ENCODE results near the gene AOC2. TPM values are rescaled to one million over a fixed set of nuclear protein-coding genes. Genes with fewer than 3 reads are reported as not detected.

AOC2 gene
- total RNA-seq, 1 experiment from 2014 or later: 7.1 TPM

DNA sequence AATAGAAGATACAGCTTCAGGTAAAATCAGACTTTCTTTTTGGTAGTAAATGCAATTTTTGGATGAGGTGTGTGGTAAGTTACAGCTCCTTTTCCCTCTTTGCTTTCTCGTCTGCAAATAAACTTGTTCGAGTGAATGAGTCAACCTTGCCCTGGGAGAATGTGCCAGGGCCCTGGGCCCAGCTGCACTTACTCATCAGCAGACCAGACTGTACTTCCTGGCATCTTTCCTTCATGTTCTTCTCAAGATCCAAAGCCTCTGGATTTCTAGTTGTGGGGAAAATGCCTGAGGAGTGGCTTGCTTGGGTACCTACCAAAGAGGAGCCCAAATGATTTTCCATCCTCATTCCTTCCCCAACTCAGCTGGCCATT is 50.8 kb downstream of the AOC2 start:
- no peak overlapping the region for H2AFZ ChIP-seq (ENCODE audit: low read length)

More for the DNA sequence above, 50.8 kb downstream of the AOC2 start:
- Histone ChIP-seq H3K79me2 (ENCODE audit: insufficient read depth, low read length) (no peaks in the 10 kb centered on the region), H3K27me3 (ENCODE audit: insufficient read depth, low read length) (no peaks in the 10 kb centered on the region), H3K14ac (ENCODE audit: insufficient read depth, low read length) (no peak overlapping the region), H4K91ac (ENCODE audit: insufficient read length, low read depth, low read length) (no peak overlapping the region), H3K4ac (ENCODE audit: low read depth, low read length) (no peak overlapping the region), H3T11ph (ENCODE audit: low read length) (no peak overlapping the region), H2BK120ac (ENCODE audit: low read depth, low read length, poor library complexity, severe bottlenecking) (no peak overlapping the region), H2BK5ac (ENCODE audit: insufficient read length, low read length) (no peak overlapping the region), H3K23ac (ENCODE audit: insufficient read length, low read depth, low read length) (no peak overlapping the region), H2AK5ac (ENCODE audit: insufficient read length, low read length) (no peak overlapping the region), H3K4me1 (ENCODE audit: insufficient read depth, low read length) (no peaks in the 10 kb centered on the region; the same call in 1 of the 2 replicates), H3K23me2 (ENCODE audit: insufficient read length, low read depth, low read length, poor library complexity, severe bottlenecking) (no peaks in the 10 kb centered on the region), H3K9ac (ENCODE audit: extremely low read depth, insufficient read length, low read length) (no peak overlapping the region), H2BK15ac (ENCODE audit: low read depth, low read length) (no peak overlapping the region), H3K27ac (ENCODE audit: insufficient read length, low read depth, low read length) (no peak overlapping the region), H3K79me1 (ENCODE audit: insufficient read depth, low read depth, low read length, poor library complexity, severe bottlenecking) (no peaks in the 10 kb centered on the region), H3K18ac (ENCODE audit: insufficient read length, low read depth, low read length) (no peak overlapping the region), H3K4me2 (ENCODE audit: insufficient read depth, insufficient read length, low read length) (no peak overlapping the region), H3K56ac (ENCODE audit: insufficient read length, low read depth, low read length) (no peak overlapping the region), H2BK20ac (ENCODE audit: low read depth, low read length, poor library complexity, severe bottlenecking) (no peak overlapping the region), H2BK12ac (ENCODE audit: insufficient read length, low read depth, low read length) (no peak overlapping the region), H4K8ac (replicated peaks; ENCODE audit: insufficient read length, low read depth, low read length) (no peak overlapping the region), H3K9me3 (ENCODE audit: control insufficient read depth, low read depth, low read length) (no peaks in the 10 kb centered on the region), H4K20me1 (ENCODE audit: control insufficient read depth, insufficient read depth, insufficient read length) (no peaks in the 10 kb centered on the region), H4K5ac (ENCODE audit: insufficient read length, low read depth, low read length) (no peak overlapping the region)
- no CpG with 5 or more reads among the region's 2 CpGs for WGBS (ENCODE audit: extremely low coverage, insufficient read length, low lambda C conversion rate)
- Mint-ChIP-seq H3K27ac (no peak overlapping the region; a peak in 1 of 7 replicates), H3K36me3 (ENCODE audit: insufficient read depth in 1 of 3, low read depth in 3 of 3) (no peaks in the 10 kb centered on the region), H3K4me1 (peaks cover 13 to 17% of the 10 kb centered on the region in 2 experiments), H3K27me3 (ENCODE audit: low read depth) (peaks cover 6% of the 10 kb centered on the region), H3K9me3 (peaks cover 0 to 2% of the 10 kb centered on the region in 2 experiments; a peak in 1 of 5 replicates), H3K4me3 (no peak overlapping the region)
- DNase-seq: no peak
- TF ChIP-seq, protein P1, sequence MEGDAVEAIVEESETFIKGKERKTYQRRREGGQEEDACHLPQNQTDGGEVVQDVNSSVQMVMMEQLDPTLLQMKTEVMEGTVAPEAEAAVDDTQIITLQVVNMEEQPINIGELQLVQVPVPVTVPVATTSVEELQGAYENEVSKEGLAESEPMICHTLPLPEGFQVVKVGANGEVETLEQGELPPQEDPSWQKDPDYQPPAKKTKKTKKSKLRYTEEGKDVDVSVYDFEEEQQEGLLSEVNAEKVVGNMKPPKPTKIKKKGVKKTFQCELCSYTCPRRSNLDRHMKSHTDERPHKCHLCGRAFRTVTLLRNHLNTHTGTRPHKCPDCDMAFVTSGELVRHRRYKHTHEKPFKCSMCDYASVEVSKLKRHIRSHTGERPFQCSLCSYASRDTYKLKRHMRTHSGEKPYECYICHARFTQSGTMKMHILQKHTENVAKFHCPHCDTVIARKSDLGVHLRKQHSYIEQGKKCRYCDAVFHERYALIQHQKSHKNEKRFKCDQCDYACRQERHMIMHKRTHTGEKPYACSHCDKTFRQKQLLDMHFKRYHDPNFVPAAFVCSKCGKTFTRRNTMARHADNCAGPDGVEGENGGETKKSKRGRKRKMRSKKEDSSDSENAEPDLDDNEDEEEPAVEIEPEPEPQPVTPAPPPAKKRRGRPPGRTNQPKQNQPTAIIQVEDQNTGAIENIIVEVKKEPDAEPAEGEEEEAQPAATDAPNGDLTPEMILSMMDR (conservative IDR thresholded peaks at IDR 0.05): no peak

All from H9 (cell line).